ENCODE results near the gene MYO5C. TPM values are rescaled to one million over a fixed set of nuclear protein-coding genes. Genes with fewer than 3 reads are reported as not detected.

MYO5C gene
- total and polyA plus RNA-seq, 2 of the 13 experiments (the other 11 are each of a cell fraction or from before 2014, with no cell fraction given): 15.7 to 23.7 TPM

- no peak for TF ChIP-seq GPBP1L1 (CRISPR knock-in tag; IDR thresholded peaks at IDR 0.05)
- TF ChIP-seq ZNF513 (CRISPR knock-in tag; conservative IDR thresholded peaks at IDR 0.05): no peak
- peak; percentile 87; the same call in 1 of the 2 replicates for TF ChIP-seq SNAPC5 (CRISPR knock-in tag; IDR thresholded peaks at IDR 0.05; ENCODE audit: borderline replicate concordance)
- TF ChIP-seq TBP (CRISPR knock-in tag; IDR thresholded peaks at IDR 0.05): 0 out of 2 replicates have a peak, but pooled peaks have one; percentile 43
- peak; percentile 83 for TF ChIP-seq PHF5A (CRISPR knock-in tag; IDR thresholded peaks at IDR 0.05; ENCODE audit: low read depth, unreplicated experiment)
- TF ChIP-seq ZFP37 (CRISPR knock-in tag; IDR thresholded peaks at IDR 0.05; ENCODE audit: borderline replicate concordance): peak; percentile 94; the same call in 1 of the 2 replicates
- peak; percentile 85; the same call in 1 of the 2 replicates for TF ChIP-seq TBX2 (CRISPR knock-in tag; IDR thresholded peaks at IDR 0.05; ENCODE audit: borderline replicate concordance)
- TF ChIP-seq FOXA3 (CRISPR knock-in tag; IDR thresholded peaks at IDR 0.05): peak; percentile 99
- TF ChIP-seq ZBTB42 (CRISPR knock-in tag; IDR thresholded peaks at IDR 0.05): 0 out of 2 replicates have a peak, but pooled peaks have one; percentile 73
- TF ChIP-seq ELF3 (CRISPR knock-in tag; IDR thresholded peaks at IDR 0.05): peak; percentile 87
- no peak for TF ChIP-seq PCBP1 (IDR thresholded peaks at IDR 0.05; ENCODE audit: borderline replicate concordance, low read depth, low read length)
- TF ChIP-seq ZBTB25 (CRISPR knock-in tag; IDR thresholded peaks at IDR 0.05): peak; percentile 73
- TF ChIP-seq ZBTB38 (CRISPR knock-in tag; IDR thresholded peaks at IDR 0.05): peak; percentile 55; the same call in 1 of the 2 replicates
- no peak for TF ChIP-seq ZBTB49 (CRISPR knock-in tag; IDR thresholded peaks at IDR 0.05; ENCODE audit: borderline replicate concordance)
- peak; percentile 63 to 85; a peak in 3 of 4 replicates for TF ChIP-seq HMGXB4 (CRISPR knock-in tag; IDR thresholded peaks at IDR 0.05; ENCODE audit: borderline replicate concordance in 1 of 2, low read depth in 1 of 2)
- TF ChIP-seq SMAD3 (CRISPR knock-in tag; IDR thresholded peaks at IDR 0.05): peak; percentile 72; the same call in 1 of the 2 replicates
- no peak; the same call in 1 of the 2 replicates for TF ChIP-seq JDP2 (CRISPR knock-in tag; IDR thresholded peaks at IDR 0.05; ENCODE audit: borderline replicate concordance)
- TF ChIP-seq ZNF484 (CRISPR knock-in tag; IDR thresholded peaks at IDR 0.05; ENCODE audit: borderline replicate concordance, low read depth): no peak
Observed at GRCh38 chr15:52288051-52288942, 7.3 kb downstream of the MYO5C start (continued).
